HepG2 (cell line): ENCODE results near the gene CAMK1D. TPM values are rescaled to one million over a fixed set of nuclear protein-coding genes. Genes with fewer than 3 reads are reported as not detected.
"Not testable (repeated sequence)": the region's sequence is repeated elsewhere in the genome, so short reads cannot be mapped to it uniquely, and the experiment has no call there.

Source experiments
- ATAC-seq: fragments of 200-7000 bp; cut with Tn5 transposase; 3 replicates; pipeline ENCODE4 v1.9.1; 2020; ENCODE audit warnings: mild to moderate bottlenecking, moderate library complexity
- BruUV-seq: library from RNA; stranded (reverse); fragments of 400-500 nt; replicated peaks from 2 replicates; lab custom pipeline; 2021; lab: Mats Ljungman, UMichigan
- CTCF ChIA-PET: fragments of 300-600 bp; formaldehyde crosslinking; extraction: SDS; loops from one replicate; lab custom pipeline; 2021; ENCODE audit warnings: low total read pairs, inconsistent platforms, low intra/inter-chr PET ratio; lab: Yijun Ruan, JAX
- POLR2A ChIA-PET: fragments of 350-600 bp; sonication (Branson Sonifier 250); formaldehyde crosslinking; loops from one replicate; lab custom pipeline; 2020; ENCODE audit warnings: antibody characterized with exemption, inconsistent platforms; lab: Yijun Ruan, JAX
- DNase-seq: peaks from one replicate; pipeline ENCODE4 v3.0.0-alpha.2; 2015; ENCODE audit warnings: low spot score
- FAIRE-seq: peaks from 3 replicates; lab custom pipeline; 2011; peaks lifted over from hg19 to GRCh38; lab: Jason Lieb, UNC
- H2AFZ ChIP-seq: one replicate; pipeline ENCODE4 v1.6.1; 2011; ENCODE audit warnings: low read length, inconsistent platforms
- H3K27ac ChIP-seq: fragments of 300-600 bp; 3 replicates; pipeline ENCODE4 v1.8.0; 2011; ENCODE audit warnings: mixed run types, mild to moderate bottlenecking, mixed read lengths, low read length, inconsistent platforms; ENCODE audit not compliant: insufficient read depth; ENCODE audit errors: extremely low read length
- H3K27me3 ChIP-seq, 2 experiments: fragments of 200-600 bp in 1 of 2; 2 replicates in 1 of 2; 3 replicates in 1 of 2; pipeline versions ENCODE4 v1.6.0 to v1.8.0; 2011; ENCODE audit warnings: low read length in 2 of 2, mild to moderate bottlenecking in 2 of 2, moderate library complexity in 2 of 2, inconsistent platforms in 1 of 2; ENCODE audit not compliant: insufficient read depth in 2 of 2, control insufficient read depth in 1 of 2
- H3K36me3 ChIP-seq, 2 experiments: fragments of 200-600 bp in 1 of 2; replicated peaks in 1 of 2; 2 replicates in 1 of 2; 3 replicates in 1 of 2; pipeline versions ENCODE4 v1.5.1 to v1.8.0; 2011; ENCODE audit warnings: low read length in 2 of 2, inconsistent platforms in 1 of 2; ENCODE audit not compliant: insufficient read depth in 2 of 2, control insufficient read depth in 1 of 2
- H3K4me1 ChIP-seq: 2 replicates; pipeline ENCODE4 v1.5.1; 2012; ENCODE audit warnings: low read length, inconsistent platforms; ENCODE audit not compliant: insufficient read depth
- H3K4me2 ChIP-seq: 2 replicates; pipeline ENCODE4 v1.6.0; 2011; ENCODE audit warnings: low read depth, low read length, inconsistent platforms
- H3K4me3 ChIP-seq, 3 experiments: fragments of 200-600 bp in 1 of 3; sonication (generic), shearing (Covaris generic) in 1 of 3; replicated peaks in 1 of 3; 2 replicates each; pipeline ENCODE4 v1.5.1; 2011 to 2016; ENCODE audit warnings: low read length in 3 of 3, inconsistent platforms in 2 of 3, low read depth in 2 of 3, mild to moderate bottlenecking in 2 of 3, control low read depth in 1 of 3, mixed read lengths in 1 of 3; ENCODE audit not compliant: insufficient read depth in 1 of 3
- H3K79me2 ChIP-seq: one replicate; pipeline ENCODE4 v1.6.1; 2011; ENCODE audit warnings: low read length, inconsistent platforms; ENCODE audit not compliant: insufficient read depth
- H3K9ac ChIP-seq: 2 replicates; pipeline ENCODE4 v1.6.0; 2011; ENCODE audit warnings: mild to moderate bottlenecking, low read depth, low read length, inconsistent platforms; ENCODE audit not compliant: insufficient read depth
- H3K9me3 ChIP-seq: 2 replicates; pipeline ENCODE4 v1.5.1; 2012; ENCODE audit warnings: mild to moderate bottlenecking, low read length
- H4K20me1 ChIP-seq: 2 replicates; pipeline ENCODE4 v1.6.0; 2011; ENCODE audit warnings: inconsistent platforms, mild to moderate bottlenecking, low read length, moderate library complexity; ENCODE audit not compliant: insufficient read depth
- ATF7 ChIP-seq, 2 experiments: fragments of 450-650 bp in 1 of 2; sonication (generic) in 1 of 2; formaldehyde crosslinking in 1 of 2; IDR thresholded peaks; 2 replicates each; pipeline versions ENCODE4 v1.4.0 to v1.6.1; 2016 to 2020; ENCODE audit warnings: antibody characterized with exemption in 1 of 2, mild to moderate bottlenecking in 1 of 2, missing genetic modification reagents in 1 of 2
- CREB1 ChIP-seq, 2 experiments: fragments of 450-650 bp in 1 of 2; IDR thresholded peaks; 2 replicates each; pipeline ENCODE4 v1.6.1; 2016 to 2017; ENCODE audit warnings: control low read depth in 1 of 2, mild to moderate bottlenecking in 1 of 2, missing compliant biosample characterization in 1 of 2, missing genetic modification characterization in 1 of 2
- ETV5 ChIP-seq: IDR thresholded peaks from 2 replicates; pipeline ENCODE4 v1.6.1; 2018; ENCODE audit warnings: missing biosample characterization, missing genetic modification reagents, inconsistent platforms, borderline replicate concordance
- MBNL3 ChIP-seq: fragments of 250-450 bp; sonication (Bioruptor Pico); conservative IDR thresholded peaks from 2 replicates; pipeline ENCODE4 v1.8.0; 2022; ENCODE audit warnings: mild to moderate bottlenecking, inconsistent platforms
- ZEB1 ChIP-seq: IDR thresholded peaks from 2 replicates; pipeline ENCODE4 v1.6.1; 2012; ENCODE audit warnings: mild to moderate bottlenecking, low read depth, inconsistent platforms; ENCODE audit not compliant: insufficient replicate concordance
- ZMYM3 ChIP-seq: sonication (generic); formaldehyde crosslinking; IDR thresholded peaks from 2 replicates; pipeline ENCODE4 v1.5.1; 2020; ENCODE audit warnings: mild to moderate bottlenecking, missing genetic modification reagents
- ZNF264 ChIP-seq: sonication (generic); formaldehyde crosslinking; IDR thresholded peaks from 2 replicates; pipeline ENCODE4 v1.4.0; 2020; ENCODE audit warnings: missing genetic modification reagents
- ZNF430 ChIP-seq: sonication (generic); formaldehyde crosslinking; IDR thresholded peaks from 2 replicates; pipeline ENCODE4 v1.9.0; 2021; ENCODE audit warnings: mild to moderate bottlenecking, missing genetic modification reagents
- ZNF619 ChIP-seq: sonication (generic); formaldehyde crosslinking; IDR thresholded peaks from 2 replicates; pipeline ENCODE4 v1.4.0; 2020; ENCODE audit warnings: mild to moderate bottlenecking, missing genetic modification reagents
- WGBS: methylation state at CpG from one replicate; pipeline ENCODE4 v1.1.6; 2017; ENCODE audit warnings: low lambda C conversion rate; 5-methylcytosine and 5-hydroxymethylcytosine counted together
- in situ Hi-C: cut with HindIII; loops from 2 replicates; pipeline ENCODE4 v1.10.0; 2017; ENCODE audit warnings: low pct_unique_long_range_greater_than_20kb; ENCODE audit not compliant: extremely low pct_ligation_motif_present
- intact Hi-C: fragments of 100-400 bp; cut with micrococcal nuclease; formaldehyde crosslinking; loops from one replicate; pipeline ENCODE4 v1.10.0; 2022; ENCODE audit not compliant: unreplicated experiment
- polyA plus RNA-seq, 8 experiments: library from polyadenylated mRNA; depleted of rRNA in 3 of 8; stranded (reverse) in 7 of 8; unstranded in 1 of 8; fragments of >200 nt; fragmentation: Illumina TruSeq in 4 of 8; extraction: Trizol in 4 of 8; gene quantifications; 2 replicates each; pipeline versions ENCODE4 v1.2.1 to v1.2.3, GENCODE V29; 2011 to 2016; ENCODE audit warnings: low read depth in 4 of 8, missing spikeins in 1 of 8, mixed read lengths in 1 of 8; ENCODE audit not compliant: insufficient read depth in 1 of 8
- total RNA-seq, 5 experiments: library from RNA; depleted of rRNA; stranded (reverse); fragments of >200 nt; fragmentation: Illumina TruSeq; extraction: Trizol; gene quantifications; 2 replicates each; pipeline ENCODE4 v1.2.3, GENCODE V29; 2016; ENCODE audit warnings: low read depth in 1 of 5
- TF ChIP-seq, protein P1 (sequence below): sonication (generic); formaldehyde crosslinking; IDR thresholded peaks from 2 replicates; pipeline ENCODE4 v1.5.0; 2020; ENCODE audit warnings: mild to moderate bottlenecking, missing genetic modification reagents
- TF ChIP-seq, protein P2 (sequence below): sonication (generic); formaldehyde crosslinking; IDR thresholded peaks from 2 replicates; pipeline ENCODE4 v1.5.0; 2020; ENCODE audit warnings: mild to moderate bottlenecking, missing genetic modification reagents
- TF ChIP-seq, protein P3 (sequence below): sonication (generic); formaldehyde crosslinking; IDR thresholded peaks from 2 replicates; pipeline ENCODE4 v1.4.0; 2020; ENCODE audit warnings: mild to moderate bottlenecking, missing genetic modification reagents

Gene CAMK1D
- total and polyA plus RNA-seq, 2 of the 13 experiments (the other 11 are each of a cell fraction or from before 2014, with no cell fraction given): under 0.01 TPM; not detected in 1

DNA sequence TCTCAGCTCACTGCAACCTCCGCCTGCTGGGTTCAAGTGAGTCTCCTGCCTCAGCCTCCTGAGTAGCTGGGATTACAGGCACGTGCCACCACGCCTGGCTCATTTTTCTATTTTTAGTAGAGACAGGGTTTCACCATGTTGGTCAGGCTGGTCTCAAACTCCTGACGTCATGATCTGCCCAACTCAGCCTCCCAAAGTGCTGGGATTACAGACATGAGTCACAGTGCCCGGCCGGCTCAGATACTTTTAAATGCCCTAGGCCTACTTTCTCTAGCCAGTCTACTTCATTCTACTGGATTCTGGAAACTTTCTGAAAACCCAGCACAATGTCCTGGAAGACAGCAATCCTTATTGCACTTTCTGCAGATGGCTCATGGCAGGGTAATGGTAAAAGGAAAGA lies 516.2 kb downstream of the CAMK1D start:
- H3K27ac ChIP-seq; H3K4me3 ChIP-seq; BruUV-seq; DNase-seq; H3K79me2 ChIP-seq; FAIRE-seq; H3K4me2 ChIP-seq; H3K9ac ChIP-seq; H3K4me1 ChIP-seq; H4K20me1 ChIP-seq; intact Hi-C loops; H2AFZ ChIP-seq; in situ Hi-C loops; H3K36me3 ChIP-seq; CTCF ChIA-PET; H3K27me3 ChIP-seq; POLR2A ChIA-PET; H3K9me3 ChIP-seq; ATAC-seq; TF ChIP-seq ATF7, CREB1 (CRISPR knock-in tag; IDR thresholded peaks at IDR 0.05): not testable (repeated sequence)
- TF ChIP-seq ATF7 (IDR thresholded peaks at IDR 0.05) (peak; percentile 28; the same call in 1 of the 2 replicates), CREB1 (IDR thresholded peaks at IDR 0.05) (peak; percentile 66)
- 30% methylated on average over 6 of the region's 6 CpGs for WGBS

DNA sequence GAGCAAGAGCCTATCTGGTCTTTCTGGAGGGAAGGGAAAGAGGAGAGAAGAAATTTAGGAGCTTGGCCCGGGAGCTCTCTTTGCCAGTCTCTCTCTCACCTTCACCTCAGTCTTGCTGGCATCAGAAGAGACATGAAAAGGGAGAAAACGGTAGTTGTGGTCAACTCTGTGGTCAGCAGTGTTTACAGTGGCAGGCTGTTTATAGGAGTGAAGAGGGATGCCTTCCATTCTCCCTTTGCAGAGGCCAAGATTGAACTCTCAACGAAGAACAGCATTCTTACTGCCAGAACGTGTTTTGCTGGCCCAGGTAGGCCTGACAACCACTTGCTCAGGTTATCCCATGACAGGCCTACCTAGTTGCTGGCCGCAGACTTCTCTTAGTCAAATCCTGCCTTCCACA lies 518.9 kb downstream of the CAMK1D start:
- H3K9ac ChIP-seq: no peak overlapping the region
- H3K9me3 ChIP-seq: no peaks in the 10 kb centered on the region
- ChIA-PET CTCF (no interaction called here), POLR2A (no interaction called here)
- H3K4me2 ChIP-seq: no peak overlapping the region
- no peak overlapping the region for H3K4me3 ChIP-seq
- no peak overlapping the region for H3K27ac ChIP-seq
- DNase-seq: no peak
- in situ Hi-C loops (no loop called here), intact Hi-C loops (no loop called here)
- no peaks in the 10 kb centered on the region for H3K4me1 ChIP-seq
- H3K27me3 ChIP-seq: peaks cover 1 to 5% of the 10 kb centered on the region in 2 experiments; a peak in 2 of 5 replicates
- H4K20me1 ChIP-seq: no peaks in the 10 kb centered on the region
- BruUV-seq: no TSS peak
- FAIRE-seq: no peak
- no peak for ATAC-seq
- no peak overlapping the region for H2AFZ ChIP-seq
- H3K36me3 ChIP-seq: no peaks in the 10 kb centered on the region
- WGBS: 10% methylated on average over 5 of the region's 5 CpGs
- H3K79me2 ChIP-seq: no peaks in the 10 kb centered on the region
- TF ChIP-seq ZEB1 (no peak), ZMYM3 (CRISPR knock-in tag) (no peak), ZNF430 (CRISPR knock-in tag) (no peak), ZNF619 (CRISPR knock-in tag) (no peak), ZNF264 (no peak), ETV5 (CRISPR knock-in tag) (no peak), MBNL3 (CRISPR knock-in tag) (no peak)
- TF ChIP-seq, protein P1, sequence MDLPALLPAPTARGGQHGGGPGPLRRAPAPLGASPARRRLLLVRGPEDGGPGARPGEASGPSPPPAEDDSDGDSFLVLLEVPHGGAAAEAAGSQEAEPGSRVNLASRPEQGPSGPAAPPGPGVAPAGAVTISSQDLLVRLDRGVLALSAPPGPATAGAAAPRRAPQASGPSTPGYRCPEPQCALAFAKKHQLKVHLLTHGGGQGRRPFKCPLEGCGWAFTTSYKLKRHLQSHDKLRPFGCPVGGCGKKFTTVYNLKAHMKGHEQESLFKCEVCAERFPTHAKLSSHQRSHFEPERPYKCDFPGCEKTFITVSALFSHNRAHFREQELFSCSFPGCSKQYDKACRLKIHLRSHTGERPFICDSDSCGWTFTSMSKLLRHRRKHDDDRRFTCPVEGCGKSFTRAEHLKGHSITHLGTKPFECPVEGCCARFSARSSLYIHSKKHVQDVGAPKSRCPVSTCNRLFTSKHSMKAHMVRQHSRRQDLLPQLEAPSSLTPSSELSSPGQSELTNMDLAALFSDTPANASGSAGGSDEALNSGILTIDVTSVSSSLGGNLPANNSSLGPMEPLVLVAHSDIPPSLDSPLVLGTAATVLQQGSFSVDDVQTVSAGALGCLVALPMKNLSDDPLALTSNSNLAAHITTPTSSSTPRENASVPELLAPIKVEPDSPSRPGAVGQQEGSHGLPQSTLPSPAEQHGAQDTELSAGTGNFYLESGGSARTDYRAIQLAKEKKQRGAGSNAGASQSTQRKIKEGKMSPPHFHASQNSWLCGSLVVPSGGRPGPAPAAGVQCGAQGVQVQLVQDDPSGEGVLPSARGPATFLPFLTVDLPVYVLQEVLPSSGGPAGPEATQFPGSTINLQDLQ (CRISPR knock-in tag): no peak
- TF ChIP-seq, protein P2, sequence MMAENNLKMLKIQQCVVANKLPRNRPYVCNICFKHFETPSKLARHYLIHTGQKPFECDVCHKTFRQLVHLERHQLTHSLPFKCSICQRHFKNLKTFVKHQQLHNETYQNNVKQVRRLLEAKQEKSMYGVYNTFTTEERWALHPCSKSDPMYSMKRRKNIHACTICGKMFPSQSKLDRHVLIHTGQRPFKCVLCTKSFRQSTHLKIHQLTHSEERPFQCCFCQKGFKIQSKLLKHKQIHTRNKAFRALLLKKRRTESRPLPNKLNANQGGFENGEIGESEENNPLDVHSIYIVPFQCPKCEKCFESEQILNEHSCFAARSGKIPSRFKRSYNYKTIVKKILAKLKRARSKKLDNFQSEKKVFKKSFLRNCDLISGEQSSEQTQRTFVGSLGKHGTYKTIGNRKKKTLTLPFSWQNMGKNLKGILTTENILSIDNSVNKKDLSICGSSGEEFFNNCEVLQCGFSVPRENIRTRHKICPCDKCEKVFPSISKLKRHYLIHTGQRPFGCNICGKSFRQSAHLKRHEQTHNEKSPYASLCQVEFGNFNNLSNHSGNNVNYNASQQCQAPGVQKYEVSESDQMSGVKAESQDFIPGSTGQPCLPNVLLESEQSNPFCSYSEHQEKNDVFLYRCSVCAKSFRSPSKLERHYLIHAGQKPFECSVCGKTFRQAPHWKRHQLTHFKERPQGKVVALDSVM: no peak
- TF ChIP-seq, protein P3, sequence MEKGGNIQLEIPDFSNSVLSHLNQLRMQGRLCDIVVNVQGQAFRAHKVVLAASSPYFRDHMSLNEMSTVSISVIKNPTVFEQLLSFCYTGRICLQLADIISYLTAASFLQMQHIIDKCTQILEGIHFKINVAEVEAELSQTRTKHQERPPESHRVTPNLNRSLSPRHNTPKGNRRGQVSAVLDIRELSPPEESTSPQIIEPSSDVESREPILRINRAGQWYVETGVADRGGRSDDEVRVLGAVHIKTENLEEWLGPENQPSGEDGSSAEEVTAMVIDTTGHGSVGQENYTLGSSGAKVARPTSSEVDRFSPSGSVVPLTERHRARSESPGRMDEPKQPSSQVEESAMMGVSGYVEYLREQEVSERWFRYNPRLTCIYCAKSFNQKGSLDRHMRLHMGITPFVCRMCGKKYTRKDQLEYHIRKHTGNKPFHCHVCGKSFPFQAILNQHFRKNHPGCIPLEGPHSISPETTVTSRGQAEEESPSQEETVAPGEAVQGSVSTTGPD (CRISPR knock-in tag): no peak
